Activated CD8-positive, alpha-beta memory T cell treated with anti-CD3 and anti-CD28 coated beads, Interleukin-2, amount 50 U/mL, for 1 hour (primary cell): ENCODE measurements around the gene PKP4.
"Not testable (repeated sequence)": the region's sequence is repeated elsewhere in the genome, so short reads cannot be mapped to it uniquely, and the experiment has no call there.

Source experiments
- DNase-seq: peaks from one replicate; pipeline ENCODE4 v3.0.0-alpha.2; 2020; ENCODE audit errors: extremely low read depth

Gene PKP4, protein sequence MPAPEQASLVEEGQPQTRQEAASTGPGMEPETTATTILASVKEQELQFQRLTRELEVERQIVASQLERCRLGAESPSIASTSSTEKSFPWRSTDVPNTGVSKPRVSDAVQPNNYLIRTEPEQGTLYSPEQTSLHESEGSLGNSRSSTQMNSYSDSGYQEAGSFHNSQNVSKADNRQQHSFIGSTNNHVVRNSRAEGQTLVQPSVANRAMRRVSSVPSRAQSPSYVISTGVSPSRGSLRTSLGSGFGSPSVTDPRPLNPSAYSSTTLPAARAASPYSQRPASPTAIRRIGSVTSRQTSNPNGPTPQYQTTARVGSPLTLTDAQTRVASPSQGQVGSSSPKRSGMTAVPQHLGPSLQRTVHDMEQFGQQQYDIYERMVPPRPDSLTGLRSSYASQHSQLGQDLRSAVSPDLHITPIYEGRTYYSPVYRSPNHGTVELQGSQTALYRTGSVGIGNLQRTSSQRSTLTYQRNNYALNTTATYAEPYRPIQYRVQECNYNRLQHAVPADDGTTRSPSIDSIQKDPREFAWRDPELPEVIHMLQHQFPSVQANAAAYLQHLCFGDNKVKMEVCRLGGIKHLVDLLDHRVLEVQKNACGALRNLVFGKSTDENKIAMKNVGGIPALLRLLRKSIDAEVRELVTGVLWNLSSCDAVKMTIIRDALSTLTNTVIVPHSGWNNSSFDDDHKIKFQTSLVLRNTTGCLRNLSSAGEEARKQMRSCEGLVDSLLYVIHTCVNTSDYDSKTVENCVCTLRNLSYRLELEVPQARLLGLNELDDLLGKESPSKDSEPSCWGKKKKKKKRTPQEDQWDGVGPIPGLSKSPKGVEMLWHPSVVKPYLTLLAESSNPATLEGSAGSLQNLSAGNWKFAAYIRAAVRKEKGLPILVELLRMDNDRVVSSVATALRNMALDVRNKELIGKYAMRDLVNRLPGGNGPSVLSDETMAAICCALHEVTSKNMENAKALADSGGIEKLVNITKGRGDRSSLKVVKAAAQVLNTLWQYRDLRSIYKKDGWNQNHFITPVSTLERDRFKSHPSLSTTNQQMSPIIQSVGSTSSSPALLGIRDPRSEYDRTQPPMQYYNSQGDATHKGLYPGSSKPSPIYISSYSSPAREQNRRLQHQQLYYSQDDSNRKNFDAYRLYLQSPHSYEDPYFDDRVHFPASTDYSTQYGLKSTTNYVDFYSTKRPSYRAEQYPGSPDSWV

GRCh38 chr2:158456309-158457066, at the start of gene PKP4, which contains the start of gene CCDC148:
PKP4 (plus strand) TSS chr2:158456952; CDS start chr2:158533185, 76,233 bp downstream.
CCDC148 (minus strand) TSS chr2:158456753; CDS start chr2:158456439, 314 bp downstream.
- DNase-seq, result peak; percentile 73

GRCh38 chr2:158407031-158407430, 49.7 kb upstream of the PKP4 start:
- no peak for DNase-seq

GRCh38 chr2:158410132-158410531, 46.6 kb upstream of the PKP4 start:
- no peak for DNase-seq

GRCh38 chr2:158411748-158412147, 45.0 kb upstream of the PKP4 start:
- no peak for DNase-seq

GRCh38 chr2:158412206-158412605, 44.5 kb upstream of the PKP4 start:
- no peak for DNase-seq

GRCh38 chr2:158413581-158413980, 43.2 kb upstream of the PKP4 start:
- DNase-seq, result no peak

GRCh38 chr2:158414538-158414937, 42.2 kb upstream of the PKP4 start:
- no peak for DNase-seq

DNA sequence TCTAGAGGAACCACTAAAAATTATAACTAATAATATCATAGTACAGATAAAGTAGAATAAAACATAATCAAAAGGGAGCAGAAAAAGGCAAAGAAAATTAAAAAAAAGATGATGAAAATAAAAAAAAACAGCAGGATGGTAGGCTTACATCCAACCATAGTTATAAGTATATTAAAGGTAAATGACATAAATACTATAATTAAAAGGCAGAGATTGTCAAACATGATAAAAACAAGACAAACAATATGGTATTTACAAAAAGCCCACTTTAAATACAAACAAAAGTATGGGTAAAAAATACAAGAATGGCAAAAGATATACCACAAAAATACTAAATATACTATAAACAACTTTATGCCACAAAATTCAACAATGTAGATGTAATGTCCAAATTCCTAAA, 24.6 kb upstream of the PKP4 start:
- no peak for DNase-seq

- DNase-seq, result not testable (repeated sequence)
These were observed 23.0 kb upstream of the PKP4 start for GRCh38 chr2:158433716-158434115.

DNA sequence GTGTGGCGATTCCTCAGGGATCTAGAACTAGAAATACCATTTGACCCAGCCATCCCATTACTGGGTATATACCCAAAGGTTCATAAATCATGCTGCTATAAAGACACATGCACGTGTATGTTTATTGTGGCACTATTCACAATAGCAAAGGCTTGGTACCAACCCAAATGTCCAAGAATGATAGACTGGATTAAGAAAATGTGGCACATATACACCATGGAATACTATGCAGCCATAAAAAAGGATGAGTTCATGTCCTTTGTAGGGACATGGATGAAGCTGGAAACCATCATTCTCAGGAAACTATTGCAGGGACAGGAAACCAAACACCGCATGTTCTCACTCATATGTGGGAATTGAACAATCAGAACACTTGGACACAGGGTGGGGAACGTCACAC, 17.7 kb upstream of the PKP4 start:
- DNase-seq, result not testable (repeated sequence)

DNA sequence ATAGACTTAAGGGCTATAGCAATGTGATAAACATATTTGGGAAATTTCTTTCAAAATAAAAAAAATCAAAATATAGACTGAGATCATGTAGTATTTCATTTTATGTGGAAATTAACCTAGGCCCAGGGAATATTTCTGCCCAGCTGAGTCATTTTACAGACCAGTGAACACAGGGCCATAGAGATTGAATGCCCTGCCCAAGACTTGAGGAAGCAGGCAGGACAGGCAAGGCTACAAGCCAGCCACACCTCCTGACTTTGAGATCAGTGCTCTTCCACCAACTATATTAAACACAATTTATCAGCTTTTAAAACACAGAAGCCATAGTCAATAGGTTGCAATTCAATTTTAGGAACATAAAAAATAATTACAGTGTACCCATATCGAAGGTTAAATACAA, 13.1 kb upstream of the PKP4 start:
- DNase-seq, result no peak

DNA sequence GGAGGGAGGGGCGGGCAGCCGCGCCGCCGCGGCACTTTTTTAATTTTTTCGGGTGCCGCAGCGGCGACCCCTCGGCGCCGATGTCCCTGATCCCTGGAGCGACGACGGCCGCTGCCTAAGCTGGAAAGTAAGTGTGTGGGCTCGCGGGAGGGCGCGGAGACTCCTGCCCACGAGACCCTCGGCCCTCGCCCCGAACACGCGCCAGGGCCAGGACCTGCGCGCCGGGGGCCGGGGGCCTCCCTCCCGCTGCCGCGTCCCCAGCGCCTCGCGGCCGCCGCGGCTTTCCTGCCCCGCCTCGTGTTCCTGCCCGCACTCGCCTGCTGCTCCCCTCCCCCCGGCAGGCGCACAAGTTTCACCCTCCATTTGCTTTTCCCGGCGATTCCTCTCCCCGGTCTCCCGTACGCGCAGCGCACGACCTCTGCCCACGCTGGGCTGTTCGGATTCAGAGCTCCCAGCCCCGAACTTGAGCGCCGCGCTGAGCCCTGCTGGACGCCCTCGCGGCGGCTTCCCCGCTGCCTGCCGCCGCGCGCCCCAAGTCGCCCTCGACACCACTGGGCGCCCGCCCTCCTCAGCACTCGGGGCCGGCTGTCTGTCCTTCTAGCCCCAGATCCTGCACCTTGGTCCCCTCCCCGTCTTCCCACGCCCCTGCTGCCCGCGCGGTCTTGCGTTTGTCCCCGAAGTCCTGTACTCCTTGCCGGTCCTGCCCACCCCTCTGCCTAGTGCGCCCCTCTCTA, 507 bp downstream of the PKP4 start:
- no peak for DNase-seq

DNA sequence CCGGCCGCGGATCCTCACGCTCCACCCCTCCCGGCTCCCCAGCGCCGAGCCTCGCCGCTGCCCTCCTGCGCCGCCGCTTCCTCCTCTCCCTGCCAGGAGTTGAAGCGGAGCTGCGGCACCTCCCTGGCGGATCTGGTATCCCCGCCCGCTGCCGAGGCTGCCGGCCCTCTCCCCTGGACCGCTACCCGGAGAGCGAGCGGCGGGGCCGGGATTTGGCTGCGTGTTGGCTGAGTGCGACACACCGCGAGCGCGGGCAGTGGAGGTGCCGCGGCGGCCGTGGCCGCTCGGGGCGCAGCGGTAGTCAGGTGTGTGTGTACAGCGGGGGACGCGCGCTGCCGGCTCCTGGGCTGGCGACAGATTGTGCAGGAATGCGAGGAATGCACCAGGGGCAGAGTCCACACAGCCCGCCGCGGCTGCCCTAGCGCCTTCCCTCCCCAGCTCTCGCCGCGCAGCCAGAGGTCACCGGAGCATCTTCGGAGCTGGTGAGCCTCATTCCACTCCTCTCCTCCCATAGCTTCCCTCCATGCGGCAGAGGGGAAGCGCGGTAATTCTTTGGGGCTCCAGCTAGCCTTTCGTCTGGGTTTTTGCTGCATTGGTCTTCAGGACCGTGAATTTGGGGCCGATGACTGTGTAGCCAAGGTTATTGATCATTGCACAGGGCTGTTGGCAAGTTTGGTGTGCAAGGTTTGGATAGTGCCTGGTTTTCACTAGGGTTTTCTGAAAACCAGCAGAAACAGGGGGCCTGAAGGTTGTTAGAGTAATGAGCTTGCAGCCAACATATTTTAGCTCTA, 1.3 kb downstream of the PKP4 start:
- DNase-seq, result no peak

DNA sequence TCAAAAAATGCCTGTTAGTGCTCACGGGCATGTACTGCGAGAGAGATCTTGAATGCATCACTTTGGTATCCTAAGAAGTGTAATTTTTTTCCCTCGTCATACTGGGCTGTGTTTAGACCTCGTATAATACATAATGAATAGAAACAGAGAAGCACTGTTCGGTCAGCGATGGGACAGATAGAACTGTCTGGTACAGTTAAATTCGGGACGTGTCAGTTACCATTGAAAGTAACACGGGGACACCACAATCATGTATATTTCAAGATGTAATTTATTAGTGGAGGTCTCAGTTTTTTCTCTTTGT, 1.8 kb downstream of the PKP4 start:
- no peak for DNase-seq

GRCh38 chr2:158459161-158460003, 2.6 kb downstream of the PKP4 start:
- DNase-seq, result no peak

GRCh38 chr2:158460632-158461297, 4.0 kb downstream of the PKP4 start:
- no peak for DNase-seq

- no peak for DNase-seq
These were observed 6.8 kb downstream of the PKP4 start for GRCh38 chr2:158463496-158464095.
